Skeletal muscle tissue (tissue), 4 donors: ENCODE measurements around the gene STK17B. TPM values are rescaled to one million over a fixed set of nuclear protein-coding genes. Genes with fewer than 3 reads are reported as not detected.
"Not testable (repeated sequence)": the region's sequence is repeated elsewhere in the genome, so short reads cannot be mapped to it uniquely, and the experiment has no call there.

Experiments used
- H3K27ac ChIP-seq: one replicate; pipeline ENCODE4 v1.7.0; 2013; ENCODE audit warnings: mild to moderate bottlenecking, low read depth, low read length, inconsistent platforms
- H3K27me3 ChIP-seq, 3 donors: one replicate each; pipeline ENCODE4 v1.7.0; 2013; ENCODE audit warnings: low read length in 3 of 3; ENCODE audit not compliant: control insufficient read depth in 3 of 3, insufficient read depth in 3 of 3
- H3K36me3 ChIP-seq, 3 donors: one replicate each; pipeline ENCODE4 v1.7.0; 2013; ENCODE audit warnings: low read length in 3 of 3; ENCODE audit not compliant: control insufficient read depth in 3 of 3, insufficient read depth in 3 of 3
- H3K4me1 ChIP-seq, 3 donors: one replicate each; pipeline ENCODE4 v1.7.0; 2013; ENCODE audit warnings: low read length in 3 of 3, mild to moderate bottlenecking in 3 of 3; ENCODE audit not compliant: control insufficient read depth in 3 of 3, insufficient read depth in 3 of 3
- H3K4me3 ChIP-seq, 3 donors: one replicate each; pipeline ENCODE4 v1.7.0; 2013; ENCODE audit warnings: low read length in 3 of 3
- H3K9ac ChIP-seq, 3 donors: one replicate each; pipeline ENCODE4 v1.7.0; 2013; ENCODE audit warnings: low read length in 3 of 3, mild to moderate bottlenecking in 3 of 3, moderate library complexity in 2 of 3, low read depth in 1 of 3
- H3K9me3 ChIP-seq, 3 donors: one replicate each; pipeline ENCODE4 v1.7.0; 2013; ENCODE audit warnings: low read length in 3 of 3; ENCODE audit not compliant: control insufficient read depth in 3 of 3
- total RNA-seq: library from RNA; depleted of rRNA; stranded (reverse); fragments of >200 nt; gene quantifications from one replicate; pipeline ENCODE4 v1.2.3, GENCODE V29; 2014
- donor health status: Osteomylitis.

STK17B gene
- total RNA-seq, 1 donor from 2014 or later = 15.7 TPM

GRCh38 chr2:196103626-196104025, 67.8 kb downstream of the STK17B start:
- H3K27me3 ChIP-seq = no peaks in the 10 kb centered on the region
- no peaks in the 10 kb centered on the region for H3K4me1 ChIP-seq
- no peak overlapping the region for H3K4me3 ChIP-seq
- H3K36me3 ChIP-seq = no peaks in the 10 kb centered on the region
- H3K27ac ChIP-seq = no peak overlapping the region
- no peak overlapping the region for H3K9ac ChIP-seq
- H3K9me3 ChIP-seq = no peaks in the 10 kb centered on the region

GRCh38 chr2:196101325-196101991, 69.9 kb downstream of the STK17B start:
- no peaks in the 10 kb centered on the region for H3K27me3 ChIP-seq
- no peaks in the 10 kb centered on the region for H3K4me1 ChIP-seq
- H3K36me3 ChIP-seq = no peaks in the 10 kb centered on the region
- H3K9ac ChIP-seq = no peak overlapping the region
- H3K4me3 ChIP-seq = no peak overlapping the region
- no peak overlapping the region for H3K27ac ChIP-seq
- H3K9me3 ChIP-seq = no peaks in the 10 kb centered on the region

GRCh38 chr2:196099916-196100315, 71.5 kb downstream of the STK17B start:
- Histone ChIP-seq H3K9me3 (no peaks in the 10 kb centered on the region), H3K27me3 (no peaks in the 10 kb centered on the region), H3K36me3 (no peaks in the 10 kb centered on the region), H3K4me3 (no peak overlapping the region), H3K4me1 (no peaks in the 10 kb centered on the region), H3K9ac (no peak overlapping the region), H3K27ac (no peak overlapping the region)

GRCh38 chr2:196097864-196098660, 73.3 kb downstream of the STK17B start:
- Histone ChIP-seq H3K4me1 (no peaks in the 10 kb centered on the region), H3K4me3 (no peak overlapping the region), H3K36me3 (no peaks in the 10 kb centered on the region), H3K9ac (no peak overlapping the region), H3K9me3 (no peaks in the 10 kb centered on the region), H3K27me3 (no peaks in the 10 kb centered on the region), H3K27ac (no peak overlapping the region)

- Histone ChIP-seq H3K4me1 (no peaks in the 10 kb centered on the region), H3K9ac (no peak overlapping the region), H3K36me3 (no peaks in the 10 kb centered on the region), H3K4me3 (no peak overlapping the region), H3K27me3 (no peaks in the 10 kb centered on the region), H3K9me3 (no peaks in the 10 kb centered on the region), H3K27ac (no peak overlapping the region)
Measured at GRCh38 chr2:196096982-196097745, 74.2 kb downstream of the STK17B start.

- Histone ChIP-seq H3K4me1 (no peaks in the 10 kb centered on the region), H3K4me3 (no peak overlapping the region), H3K36me3 (no peaks in the 10 kb centered on the region), H3K27ac (no peak overlapping the region), H3K9ac (no peak overlapping the region), H3K9me3 (no peaks in the 10 kb centered on the region), H3K27me3 (no peaks in the 10 kb centered on the region)
Measured at GRCh38 chr2:196096264-196096663, 75.1 kb downstream of the STK17B start.

- not testable (repeated sequence) for H3K27ac ChIP-seq, H3K9ac ChIP-seq, H3K27me3 ChIP-seq, H3K36me3 ChIP-seq, H3K4me3 ChIP-seq, H3K4me1 ChIP-seq, H3K9me3 ChIP-seq
Measured at GRCh38 chr2:196089448-196089847, 81.9 kb downstream of the STK17B start.

- Histone ChIP-seq H3K9ac (no peak overlapping the region), H3K4me1 (no peaks in the 10 kb centered on the region), H3K27ac (no peak overlapping the region), H3K27me3 (no peaks in the 10 kb centered on the region), H3K4me3 (no peak overlapping the region), H3K9me3 (no peaks in the 10 kb centered on the region), H3K36me3 (no peaks in the 10 kb centered on the region)
Measured at GRCh38 chr2:196088203-196088602, 83.2 kb downstream of the STK17B start.

- Histone ChIP-seq H3K36me3 (no peaks in the 10 kb centered on the region), H3K27ac (no peak overlapping the region), H3K4me1 (no peaks in the 10 kb centered on the region), H3K4me3 (no peak overlapping the region), H3K27me3 (no peaks in the 10 kb centered on the region), H3K9me3 (no peaks in the 10 kb centered on the region), H3K9ac (no peak overlapping the region)
Measured at GRCh38 chr2:196086517-196087368, 84.6 kb downstream of the STK17B start.
